Caco-2 (cell line): ENCODE results near the gene JPH3. TPM values are rescaled to one million over a fixed set of nuclear protein-coding genes. Genes with fewer than 3 reads are reported as not detected.

Experiments used
- BruUV-seq: library from RNA; stranded (reverse); fragments of 400-500 nt; replicated peaks from 2 replicates; lab custom pipeline; 2021; lab: Mats Ljungman, UMichigan
- CTCF ChIA-PET: fragments of 300-600 bp; sonication (Branson Sonifier 250); formaldehyde crosslinking; loops from one replicate; lab custom pipeline; 2022; ENCODE audit warnings: antibody characterized with exemption; lab: Charles Lee
- POLR2A ChIA-PET: fragments of 300-600 bp; sonication (Branson Sonifier 250); formaldehyde crosslinking; loops from one replicate; lab custom pipeline; 2022; ENCODE audit warnings: antibody characterized with exemption; lab: Charles Lee
- DNase-seq, 2 experiments: peaks; one replicate each; pipeline versions ENCODE4 v3.0.0 to v3.0.0-alpha.2; 2020 to 2022
- H3K27me3 ChIP-seq: replicated peaks from 2 replicates; pipeline ENCODE4 v1.6.0; 2011; ENCODE audit warnings: low read length; ENCODE audit not compliant: control insufficient read depth, insufficient read depth
- H3K36me3 ChIP-seq: 2 replicates; pipeline ENCODE4 v1.5.1; 2011; ENCODE audit warnings: low read length; ENCODE audit not compliant: control insufficient read depth, insufficient read depth
- H3K4me1 ChIP-seq: fragments of 250-450 bp; sonication (Bioruptor Pico); 2 replicates; pipeline ENCODE4 v1.5.1; 2020; ENCODE audit warnings: mild to moderate bottlenecking
- H3K4me3 ChIP-seq: 2 replicates; pipeline ENCODE4 v1.5.1; 2011; ENCODE audit warnings: low read depth, mild to moderate bottlenecking, control low read depth, low read length
- H3K9me3 ChIP-seq: fragments of 250-450 bp; sonication (Bioruptor Pico); 2 replicates; pipeline ENCODE4 v1.5.1; 2020; ENCODE audit warnings: mild to moderate bottlenecking, moderate library complexity
- H3K27ac Mint-ChIP-seq: one replicate; pipeline ENCODE4 v1.8.0; 2022; ENCODE audit warnings: mixed read lengths; ENCODE audit not compliant: unreplicated experiment
- H3K27me3 Mint-ChIP-seq: one replicate; pipeline ENCODE4 v1.8.0; 2022; ENCODE audit warnings: mixed read lengths; ENCODE audit not compliant: insufficient read depth, unreplicated experiment
- H3K36me3 Mint-ChIP-seq: one replicate; pipeline ENCODE4 v1.8.0; 2022; ENCODE audit warnings: mild to moderate bottlenecking, mixed read lengths; ENCODE audit not compliant: insufficient read depth, unreplicated experiment
- H3K4me1 Mint-ChIP-seq: one replicate; pipeline ENCODE4 v1.8.0; 2022; ENCODE audit warnings: low read depth, mixed read lengths; ENCODE audit not compliant: unreplicated experiment
- H3K4me3 Mint-ChIP-seq: one replicate; pipeline ENCODE4 v1.8.0; 2022; ENCODE audit warnings: mild to moderate bottlenecking, moderate library complexity, mixed read lengths; ENCODE audit not compliant: unreplicated experiment
- H3K9me3 Mint-ChIP-seq: one replicate; pipeline ENCODE4 v1.8.0; 2022; ENCODE audit warnings: mixed read lengths; ENCODE audit not compliant: unreplicated experiment
- CTCF ChIP-seq, 2 experiments: fragments of 200-600 bp in 1 of 2; IDR thresholded peaks; 1 replicate in 1 of 2; 2 replicates in 1 of 2; pipeline versions ENCODE4 v1.5.1 to v1.8.0; 2011 to 2022; ENCODE audit warnings: antibody characterized with exemption in 1 of 2, control low read depth in 1 of 2, inconsistent platforms in 1 of 2, low read depth in 1 of 2, low read length in 1 of 2, mild to moderate bottlenecking in 1 of 2, moderate library complexity in 1 of 2; ENCODE audit not compliant: insufficient read depth in 1 of 2, severe bottlenecking in 1 of 2, unreplicated experiment in 1 of 2
- intact Hi-C: fragments of 100-400 bp; cut with micrococcal nuclease; formaldehyde crosslinking; loops from one replicate; pipeline ENCODE4 v1.10.0; 2022; ENCODE audit not compliant: unreplicated experiment
- total RNA-seq: library from RNA; stranded (reverse); gene quantifications from 2 replicates; pipeline ENCODE4 v1.2.3, GENCODE V29; 2022

Gene JPH3
- total RNA-seq, 1 experiment from 2014 or later: 4.8 TPM

- no TSS peak for BruUV-seq
- no peak for TF ChIP-seq CTCF (IDR thresholded peaks at IDR 0.05; ENCODE audit: insufficient read depth in 1 of 2, low read depth in 1 of 2, low read length in 1 of 2, severe bottlenecking in 1 of 2, unreplicated experiment in 1 of 2)
- peaks cover 5% of the 10 kb centered on the region; the same call in 1 of the 2 replicates for H3K9me3 ChIP-seq
- no peaks in the 10 kb centered on the region for H3K9me3 Mint-ChIP-seq
- H3K4me3 ChIP-seq: no peak overlapping the region
- no peak overlapping the region for H3K27ac Mint-ChIP-seq
- H3K27me3 Mint-ChIP-seq: peaks cover 19% of the 10 kb centered on the region
- DNase-seq: no peak
- no peaks in the 10 kb centered on the region for H3K36me3 Mint-ChIP-seq
- H3K4me1 ChIP-seq: no peaks in the 10 kb centered on the region
- no peaks in the 10 kb centered on the region for H3K27me3 ChIP-seq
- H3K4me1 Mint-ChIP-seq: peaks cover 6% of the 10 kb centered on the region
- ChIA-PET CTCF (no interaction called here), POLR2A (no interaction called here)
- intact Hi-C loops: no loop called here
- H3K36me3 ChIP-seq: no peaks in the 10 kb centered on the region
- H3K4me3 Mint-ChIP-seq: no peak overlapping the region
Observed at GRCh38 chr16:87644596-87644995, 42.3 kb downstream of the JPH3 start.

- peaks cover 5% of the 10 kb centered on the region; the same call in 1 of the 2 replicates for H3K9me3 ChIP-seq
- H3K36me3 ChIP-seq: no peaks in the 10 kb centered on the region
- Mint-ChIP-seq H3K27ac (no peak overlapping the region), H3K9me3 (no peaks in the 10 kb centered on the region), H3K27me3 (peaks cover 20% of the 10 kb centered on the region), H3K4me1 (peaks cover 6% of the 10 kb centered on the region), H3K4me3 (no peak overlapping the region), H3K36me3 (no peaks in the 10 kb centered on the region)
- H3K4me3 ChIP-seq: no peak overlapping the region
- DNase-seq: no peak
- H3K4me1 ChIP-seq: no peaks in the 10 kb centered on the region
- no peaks in the 10 kb centered on the region for H3K27me3 ChIP-seq
- no TSS peak for BruUV-seq
- CTCF ChIA-PET: interaction anchor here (4.3 kb wide), 1 partner anchor 10 kb away, joined by 23 read pairs; no protein-coding TSS in a partner anchor
- intact Hi-C loops: no loop called here
- POLR2A ChIA-PET: no interaction called here
- TF ChIP-seq CTCF (IDR thresholded peaks at IDR 0.05; ENCODE audit: insufficient read depth in 1 of 2, low read depth in 1 of 2, low read length in 1 of 2, severe bottlenecking in 1 of 2, unreplicated experiment in 1 of 2): no peak
Observed at GRCh38 chr16:87645802-87646201, 43.5 kb downstream of the JPH3 start.

GRCh38 chr16:87647431-87648185 lies 45.3 kb downstream of the JPH3 start:
- no peaks in the 10 kb centered on the region for H3K9me3 Mint-ChIP-seq
- no TSS peak for BruUV-seq
- no peak overlapping the region for H3K4me3 Mint-ChIP-seq
- H3K36me3 Mint-ChIP-seq: no peaks in the 10 kb centered on the region
- H3K4me3 ChIP-seq: no peak overlapping the region
- ChIA-PET CTCF (interaction anchor here (4.3 kb wide), 1 partner anchor 12 kb away, joined by 23 read pairs; no protein-coding TSS in a partner anchor), POLR2A (interaction anchor here (0.5 kb wide), 1 partner anchor 15 kb away, joined by 4 read pairs; no protein-coding TSS in a partner anchor)
- no peak for TF ChIP-seq CTCF (IDR thresholded peaks at IDR 0.05; ENCODE audit: insufficient read depth in 1 of 2, low read depth in 1 of 2, low read length in 1 of 2, severe bottlenecking in 1 of 2, unreplicated experiment in 1 of 2)
- H3K4me1 ChIP-seq: no peaks in the 10 kb centered on the region
- no peaks in the 10 kb centered on the region for H3K36me3 ChIP-seq
- H3K27me3 Mint-ChIP-seq: peaks cover 16% of the 10 kb centered on the region
- no peaks in the 10 kb centered on the region for H3K27me3 ChIP-seq
- intact Hi-C loops: no loop called here
- no peak overlapping the region for H3K27ac Mint-ChIP-seq
- no peak for DNase-seq
- H3K9me3 ChIP-seq: peaks cover 5% of the 10 kb centered on the region; the same call in 1 of the 2 replicates
- H3K4me1 Mint-ChIP-seq: peaks cover 6% of the 10 kb centered on the region
